ENCODE measurements around the gene EPHA7.

DNA sequence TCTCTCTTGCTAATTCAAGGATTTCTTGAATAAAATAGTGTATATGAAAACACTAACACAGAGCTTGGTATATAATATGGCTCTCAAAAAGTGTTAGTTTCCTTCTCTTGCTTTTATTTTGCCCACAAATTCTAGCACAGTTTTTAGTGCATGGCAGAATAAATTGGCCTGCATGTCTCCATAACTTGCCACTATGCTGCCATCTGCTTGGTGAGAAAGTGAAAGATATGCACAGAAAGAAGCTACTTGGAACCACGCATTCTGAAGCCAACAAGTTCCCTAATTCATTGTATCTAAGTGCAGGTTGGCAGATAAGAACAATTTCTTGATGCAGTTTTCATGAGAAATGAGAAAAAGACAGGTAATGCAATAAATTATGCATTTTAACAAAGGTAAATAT is 101.2 kb downstream of the EPHA7 start:
- TF ChIP-seq EP300 (IDR thresholded peaks at IDR 0.05): no peak
- TF ChIP-seq CTCF (IDR thresholded peaks at IDR 0.05): no peak
